HG03097 (cell line): ENCODE data around the gene SLC25A26.
"Not testable (repeated sequence)": the region's sequence is repeated elsewhere in the genome, so short reads cannot be mapped to it uniquely, and the experiment has no call there.

Experiments
- ATAC-seq: cut with Tn5 transposase; IDR thresholded peaks from one replicate; pipeline ENCODE4 v1.9.1; 2021; ENCODE audit not compliant: unreplicated experiment, low FRiP score

The SLC25A26 gene

GRCh38 chr3:66404903-66405700, 184.3 kb downstream of the SLC25A26 start:
- ATAC-seq: no peak

GRCh38 chr3:66405701-66406091, 184.9 kb downstream of the SLC25A26 start:
- no peak for ATAC-seq

GRCh38 chr3:66406163-66406562, 185.4 kb downstream of the SLC25A26 start:
- no peak for ATAC-seq

DNA sequence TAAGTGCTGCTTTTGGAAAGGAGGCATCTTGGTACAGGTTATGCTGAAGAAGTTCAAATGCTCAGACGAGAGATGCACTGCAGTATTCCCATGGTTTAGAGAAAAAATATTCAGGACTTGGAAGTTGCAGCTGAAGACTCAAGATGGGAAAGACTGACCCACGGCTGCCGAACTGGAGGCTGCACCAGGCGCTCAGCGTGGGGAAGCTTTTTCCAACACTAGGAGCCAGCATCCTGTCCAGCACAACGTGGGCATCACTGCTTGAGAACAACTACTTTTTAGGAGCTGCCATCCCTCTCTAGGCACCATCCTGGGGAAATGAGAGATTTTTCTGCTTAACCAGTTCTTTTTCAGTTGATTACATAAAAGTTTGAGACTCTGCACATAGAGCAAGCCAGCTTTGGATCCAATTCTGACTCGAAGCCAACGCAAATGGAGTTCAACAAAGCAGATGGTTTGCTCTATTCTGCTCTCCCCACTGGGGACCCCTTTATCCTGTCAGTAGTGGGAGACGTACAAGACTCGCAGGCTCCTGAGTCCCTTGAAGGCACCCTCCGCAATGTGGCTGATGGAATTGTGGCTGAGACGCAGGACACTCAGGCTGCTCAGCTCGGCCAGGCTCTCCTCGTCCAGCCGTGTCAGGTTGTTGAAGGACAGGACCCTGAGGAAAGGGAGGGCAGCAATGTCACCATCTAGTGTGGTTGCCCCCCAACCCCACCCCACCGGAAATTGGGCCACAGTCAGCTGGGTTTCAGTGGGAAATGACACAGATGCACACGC, 186.2 kb downstream of the SLC25A26 start:
- ATAC-seq: no peak

DNA sequence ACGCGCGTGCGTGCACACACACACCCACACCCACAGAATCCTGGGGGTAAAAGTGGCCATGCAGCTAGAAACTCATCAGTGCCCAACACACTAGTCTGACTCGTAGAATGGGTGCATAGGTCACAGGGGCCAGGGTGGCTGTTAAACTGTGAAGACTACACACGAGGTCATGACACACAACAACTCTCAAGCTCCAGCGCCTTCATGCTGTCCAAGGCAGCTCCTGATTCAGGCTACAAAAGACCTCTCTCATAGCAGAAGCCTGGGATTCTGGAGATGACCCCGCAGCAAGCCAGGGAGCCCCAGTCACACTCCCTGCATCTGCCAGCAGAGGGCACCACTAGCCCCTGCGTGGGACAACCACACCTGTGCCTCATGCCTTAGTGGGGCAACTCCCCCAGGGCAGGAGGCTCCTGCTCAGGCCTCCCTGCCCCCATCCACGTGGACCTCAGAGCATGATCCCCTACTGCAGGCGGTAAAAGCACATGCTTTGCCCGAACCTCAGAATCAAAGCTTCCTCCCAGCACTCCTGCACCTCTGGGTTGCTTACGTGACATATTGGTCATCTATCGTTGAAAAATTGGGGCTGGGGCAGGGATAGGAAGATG, 186.9 kb downstream of the SLC25A26 start:
- ATAC-seq: no peak

- no peak for ATAC-seq
Observed at GRCh38 chr3:66409771-66410754, 189.3 kb downstream of the SLC25A26 start.

DNA sequence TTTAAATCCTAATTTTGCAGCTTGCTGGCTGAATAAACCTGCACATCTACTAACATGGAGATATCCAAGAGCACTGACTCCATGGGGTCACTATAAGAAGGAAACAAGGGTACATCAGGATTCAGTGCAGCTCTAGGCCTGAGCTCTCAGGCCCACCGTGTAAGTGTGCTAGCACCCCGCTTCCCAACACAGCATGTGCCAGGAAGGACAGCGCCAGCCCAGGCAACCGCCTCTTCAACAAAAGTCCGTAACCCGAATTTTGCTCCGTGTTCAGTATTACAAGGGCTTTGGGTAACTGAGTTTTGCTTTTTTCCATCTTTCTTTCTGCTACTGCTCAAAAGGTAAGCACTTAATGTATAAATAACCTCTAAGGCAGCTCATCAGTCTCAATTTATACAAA, 190.2 kb downstream of the SLC25A26 start:
- ATAC-seq: no peak

- no peak for ATAC-seq
Observed at GRCh38 chr3:66411474-66411873, 190.7 kb downstream of the SLC25A26 start.

- no peak for ATAC-seq
Observed at GRCh38 chr3:66411961-66412887, 191.4 kb downstream of the SLC25A26 start.

- ATAC-seq: no peak
Observed at GRCh38 chr3:66413151-66413751, 192.4 kb downstream of the SLC25A26 start.

DNA sequence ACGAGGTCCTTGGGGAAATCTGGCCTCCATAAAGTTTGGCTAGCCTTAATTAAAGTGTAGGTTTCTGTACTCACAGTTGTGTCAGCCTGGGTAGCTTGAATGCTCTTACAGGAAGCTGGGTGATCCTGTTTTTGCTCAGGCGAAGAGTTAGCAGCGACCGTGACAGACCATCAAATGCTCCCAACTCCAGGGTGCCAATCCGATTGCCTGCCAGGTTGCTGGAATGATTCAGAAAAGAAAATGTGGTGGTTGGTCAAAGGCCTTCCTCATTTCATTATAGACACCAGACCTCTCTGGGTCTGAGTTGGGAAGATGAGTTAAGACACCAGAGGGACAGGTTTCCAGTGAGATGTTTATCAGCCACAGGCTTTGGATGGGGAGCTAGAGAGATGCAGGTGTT, 194.0 kb downstream of the SLC25A26 start:
- ATAC-seq: no peak

- ATAC-seq: no peak
Observed at GRCh38 chr3:66415867-66416428, 195.1 kb downstream of the SLC25A26 start.

GRCh38 chr3:66416556-66417304, 195.9 kb downstream of the SLC25A26 start:
- no peak for ATAC-seq

DNA sequence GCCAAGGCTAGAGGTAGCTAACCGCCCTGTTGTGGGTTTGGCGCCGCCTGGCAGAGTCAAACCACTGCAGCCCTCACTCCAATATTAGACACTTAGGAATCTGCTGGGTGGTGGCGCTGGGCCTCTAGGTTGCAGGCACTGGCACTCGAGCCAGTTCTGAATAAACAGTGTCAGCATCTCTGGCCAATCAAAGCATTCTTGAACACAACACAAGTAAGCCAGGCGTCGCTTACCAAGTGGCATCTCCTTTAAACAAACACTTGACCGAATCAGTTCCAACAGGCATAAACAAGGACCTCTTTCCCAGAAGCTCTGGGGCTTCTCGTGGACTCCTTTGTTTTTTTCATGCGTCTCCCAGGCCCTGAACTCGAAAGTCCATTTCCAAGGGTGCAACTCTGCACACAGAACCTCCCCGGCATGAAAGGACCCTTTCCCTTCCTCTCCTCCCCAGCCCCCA, 197.7 kb downstream of the SLC25A26 start:
- ATAC-seq: no peak

DNA sequence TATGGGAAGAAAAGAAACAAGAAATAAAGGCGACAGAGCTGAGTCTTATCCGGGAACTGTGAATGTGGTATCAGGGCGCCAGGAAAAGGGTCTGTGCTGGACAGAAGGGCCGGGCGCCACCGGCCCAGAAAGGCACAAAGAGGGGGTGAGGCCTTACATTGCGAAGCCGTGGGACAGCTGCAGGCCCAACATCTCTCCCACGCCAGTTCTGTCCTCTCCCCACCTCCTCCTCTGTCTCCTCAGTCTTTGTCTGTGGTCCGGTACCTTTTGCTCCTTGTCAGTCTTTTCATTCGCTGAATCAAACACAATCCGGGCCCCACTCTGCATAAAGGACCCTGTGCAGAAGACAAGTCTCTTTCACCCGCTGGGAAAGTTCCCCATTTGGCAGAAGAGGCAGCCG, 198.2 kb downstream of the SLC25A26 start:
- no peak for ATAC-seq

- not testable (repeated sequence) for ATAC-seq
Observed at GRCh38 chr3:66421144-66421543, 200.3 kb downstream of the SLC25A26 start.

- ATAC-seq: not testable (repeated sequence)
Observed at GRCh38 chr3:66421893-66422292, 201.1 kb downstream of the SLC25A26 start.

GRCh38 chr3:66423791-66424190, 203.0 kb downstream of the SLC25A26 start:
- ATAC-seq: no peak
